ENCODE results near the gene CASP12. TPM values are rescaled to one million over a fixed set of nuclear protein-coding genes. Genes with fewer than 3 reads are reported as not detected.

Gene CASP12
- total and polyA plus RNA-seq, 2 experiments from 2014 or later: 0.15 TPM; not detected in 1

GRCh38 chr11:104876324-104876723 is 21.9 kb downstream of the CASP12 start:
- TF ChIP-seq, protein P1, sequence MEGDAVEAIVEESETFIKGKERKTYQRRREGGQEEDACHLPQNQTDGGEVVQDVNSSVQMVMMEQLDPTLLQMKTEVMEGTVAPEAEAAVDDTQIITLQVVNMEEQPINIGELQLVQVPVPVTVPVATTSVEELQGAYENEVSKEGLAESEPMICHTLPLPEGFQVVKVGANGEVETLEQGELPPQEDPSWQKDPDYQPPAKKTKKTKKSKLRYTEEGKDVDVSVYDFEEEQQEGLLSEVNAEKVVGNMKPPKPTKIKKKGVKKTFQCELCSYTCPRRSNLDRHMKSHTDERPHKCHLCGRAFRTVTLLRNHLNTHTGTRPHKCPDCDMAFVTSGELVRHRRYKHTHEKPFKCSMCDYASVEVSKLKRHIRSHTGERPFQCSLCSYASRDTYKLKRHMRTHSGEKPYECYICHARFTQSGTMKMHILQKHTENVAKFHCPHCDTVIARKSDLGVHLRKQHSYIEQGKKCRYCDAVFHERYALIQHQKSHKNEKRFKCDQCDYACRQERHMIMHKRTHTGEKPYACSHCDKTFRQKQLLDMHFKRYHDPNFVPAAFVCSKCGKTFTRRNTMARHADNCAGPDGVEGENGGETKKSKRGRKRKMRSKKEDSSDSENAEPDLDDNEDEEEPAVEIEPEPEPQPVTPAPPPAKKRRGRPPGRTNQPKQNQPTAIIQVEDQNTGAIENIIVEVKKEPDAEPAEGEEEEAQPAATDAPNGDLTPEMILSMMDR (IDR thresholded peaks at IDR 0.05; ENCODE audit: low read depth, low read length): no peak

GRCh38 chr11:104873252-104873651 is 25.0 kb downstream of the CASP12 start:
- Histone ChIP-seq H3K27ac (no peak overlapping the region), H3K4me1 (ENCODE audit: low read depth) (no peaks in the 10 kb centered on the region), H3K4me3 (no peak overlapping the region), H3K36me3 (no peaks in the 10 kb centered on the region), H3K27me3 (no peaks in the 10 kb centered on the region), H3K9me3 (ENCODE audit: low read depth) (no peaks in the 10 kb centered on the region)
- DNase-seq (ENCODE audit: low read depth in 1 of 2, low spot score in 1 of 2): no peak
- TF ChIP-seq, protein P1 (IDR thresholded peaks at IDR 0.05; ENCODE audit: low read depth, low read length): no peak

More at GRCh38 chr11:104876324-104876723, 21.9 kb downstream of the CASP12 start:
- no peaks in the 10 kb centered on the region for H3K4me1 ChIP-seq (ENCODE audit: low read depth)
- no peaks in the 10 kb centered on the region for H3K27me3 ChIP-seq
- H3K36me3 ChIP-seq: no peaks in the 10 kb centered on the region
- H3K27ac ChIP-seq: no peak overlapping the region
- no peaks in the 10 kb centered on the region for H3K9me3 ChIP-seq (ENCODE audit: low read depth)
- no peak for DNase-seq (ENCODE audit: low read depth in 1 of 2, low spot score in 1 of 2)
- no peak overlapping the region for H3K4me3 ChIP-seq

DNA sequence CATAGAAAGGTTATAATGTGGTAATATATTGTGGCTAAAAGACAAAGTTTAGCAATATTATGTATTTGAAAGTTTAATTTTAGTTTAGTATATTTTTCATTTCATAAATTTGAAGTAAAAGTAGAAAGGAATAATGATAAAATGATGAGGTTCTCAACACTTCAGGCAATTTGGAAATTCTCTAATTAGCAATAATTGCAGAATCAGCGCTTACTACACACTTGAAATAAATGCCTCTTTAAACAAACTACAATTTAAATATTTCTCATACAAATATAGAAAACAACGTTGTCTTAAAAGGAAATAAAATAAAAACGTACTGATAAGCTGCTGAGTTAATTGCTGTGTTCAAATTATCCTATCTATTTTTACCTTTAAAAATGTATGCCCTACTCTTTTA is 25.9 kb downstream of the CASP12 start:
- Histone ChIP-seq H3K27me3 (no peaks in the 10 kb centered on the region), H3K36me3 (no peaks in the 10 kb centered on the region), H3K4me3 (no peak overlapping the region), H3K27ac (no peak overlapping the region), H3K9me3 (ENCODE audit: low read depth) (no peaks in the 10 kb centered on the region), H3K4me1 (ENCODE audit: low read depth) (no peaks in the 10 kb centered on the region)
- TF ChIP-seq, protein P1 (IDR thresholded peaks at IDR 0.05; ENCODE audit: low read depth, low read length): no peak
- no peak for DNase-seq (ENCODE audit: low read depth in 1 of 2, low spot score in 1 of 2)

- H3K4me1 ChIP-seq (ENCODE audit: low read depth): no peaks in the 10 kb centered on the region
- H3K36me3 ChIP-seq: no peaks in the 10 kb centered on the region
- H3K4me3 ChIP-seq: no peak overlapping the region
- DNase-seq (ENCODE audit: low read depth in 1 of 2, low spot score in 1 of 2): peak in 1 of 2 donors; percentile 70
- H3K9me3 ChIP-seq (ENCODE audit: low read depth): no peaks in the 10 kb centered on the region
- H3K27me3 ChIP-seq: no peaks in the 10 kb centered on the region
- TF ChIP-seq, protein P1 (IDR thresholded peaks at IDR 0.05; ENCODE audit: low read depth, low read length): no peak
- no peak overlapping the region for H3K27ac ChIP-seq
Observed at GRCh38 chr11:104870910-104871309, 27.4 kb downstream of the CASP12 start.

DNA sequence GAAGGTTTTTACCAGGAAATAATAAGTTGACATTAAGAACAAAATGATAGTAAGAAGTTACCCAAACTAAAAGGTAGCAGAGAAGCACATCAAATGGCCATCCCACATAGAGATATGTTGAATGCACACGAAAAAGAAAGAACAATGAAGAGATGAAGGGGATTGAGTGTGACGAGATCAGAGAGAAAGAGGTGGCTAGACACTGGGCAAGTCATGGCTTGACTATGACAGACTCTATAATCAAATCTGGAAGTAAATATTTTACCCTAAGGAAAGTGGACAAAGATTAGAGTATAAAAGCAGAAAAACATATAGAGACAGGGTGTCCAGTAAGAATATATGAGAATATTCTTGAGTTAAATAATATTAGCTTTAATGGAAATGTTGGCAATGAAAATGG is 31.4 kb downstream of the CASP12 start:
- TF ChIP-seq, protein P1 (IDR thresholded peaks at IDR 0.05; ENCODE audit: low read depth, low read length): no peak
- H3K4me1 ChIP-seq (ENCODE audit: low read depth): no peaks in the 10 kb centered on the region
- no peak for DNase-seq (ENCODE audit: low read depth in 1 of 2, low spot score in 1 of 2)
- H3K9me3 ChIP-seq (ENCODE audit: low read depth): no peaks in the 10 kb centered on the region
- H3K4me3 ChIP-seq: no peak overlapping the region
- no peaks in the 10 kb centered on the region for H3K27me3 ChIP-seq
- H3K27ac ChIP-seq: no peak overlapping the region
- H3K36me3 ChIP-seq: no peaks in the 10 kb centered on the region

Data from cardiac muscle cell (in vitro differentiated cells and primary cell).